Activated naive CD8-positive, alpha-beta T cell treated with anti-CD3 and anti-CD28 coated beads, Interleukin-2, amount 50 U/mL, for 16 hours (primary cell): ENCODE results near the gene NOP53.

ENCODE experiments used
- DNase-seq: peaks from one replicate; pipeline ENCODE4 v3.0.0-alpha.2; 2020; ENCODE audit warnings: low read depth, low spot score

The NOP53 gene

DNA sequence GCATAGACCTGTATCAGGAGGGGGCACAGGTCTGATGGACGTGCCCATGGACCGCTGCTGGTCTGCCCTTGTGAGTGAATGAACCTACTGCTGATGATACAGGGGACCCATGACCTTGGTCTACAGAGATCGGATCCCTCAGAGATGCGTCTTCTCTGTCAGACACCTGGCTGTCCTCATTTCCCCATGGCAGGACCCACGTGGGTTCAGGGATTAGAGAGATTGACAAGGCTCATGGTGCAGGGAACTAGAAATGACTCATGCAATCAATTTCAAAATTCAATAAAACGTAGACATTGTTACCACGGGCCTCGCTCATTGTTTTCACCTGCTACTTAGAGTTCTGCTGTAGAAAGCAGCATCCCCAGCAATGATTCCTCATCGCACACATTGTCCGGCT is 60.0 kb downstream of the NOP53 start:
- DNase-seq: no peak

DNA sequence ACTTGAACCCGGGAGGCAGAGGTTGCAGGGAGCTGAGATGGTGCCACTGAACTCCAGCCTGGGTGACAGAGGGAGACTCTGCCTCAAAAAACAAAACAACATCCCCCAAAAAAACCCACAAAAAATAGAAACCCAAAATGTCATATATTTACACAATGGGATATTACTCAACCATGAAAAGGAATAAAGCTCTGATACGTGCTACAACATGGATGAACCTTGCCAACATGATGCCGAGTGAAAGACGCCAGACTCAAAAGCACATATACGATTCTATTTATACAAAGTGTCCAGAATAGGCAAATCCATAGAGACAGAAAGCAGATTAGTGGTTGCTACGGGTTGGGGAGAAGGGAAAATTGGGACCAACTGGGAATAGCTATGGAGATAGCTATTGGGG is 61.1 kb downstream of the NOP53 start:
- no peak for DNase-seq
